Endometrial microvascular endothelial cells (primary cell): Measurements from ENCODE around the gene RPTOR. TPM values are rescaled to one million over a fixed set of nuclear protein-coding genes. Genes with fewer than 3 reads are reported as not detected.

Source experiments
- in situ Hi-C: cut with HindIII; loops from 2 replicates; pipeline ENCODE4 v1.10.0; 2017; ENCODE audit warnings: low sequenced_read_pairs, low pct_unique_long_range_greater_than_20kb; ENCODE audit errors: inconsistent ontology term
- total RNA-seq: library from RNA; depleted of rRNA; stranded (reverse); fragments of >200 nt; gene quantifications from one replicate; pipeline ENCODE4 v1.2.3, GENCODE V29; 2015; ENCODE audit errors: inconsistent ontology term

RPTOR gene
- total RNA-seq, 1 donor from 2014 or later: 28.2 TPM

GRCh38 chr17:81000334-81000630, 455.6 kb downstream of the RPTOR start:
- in situ Hi-C loops: no loop called here

DNA sequence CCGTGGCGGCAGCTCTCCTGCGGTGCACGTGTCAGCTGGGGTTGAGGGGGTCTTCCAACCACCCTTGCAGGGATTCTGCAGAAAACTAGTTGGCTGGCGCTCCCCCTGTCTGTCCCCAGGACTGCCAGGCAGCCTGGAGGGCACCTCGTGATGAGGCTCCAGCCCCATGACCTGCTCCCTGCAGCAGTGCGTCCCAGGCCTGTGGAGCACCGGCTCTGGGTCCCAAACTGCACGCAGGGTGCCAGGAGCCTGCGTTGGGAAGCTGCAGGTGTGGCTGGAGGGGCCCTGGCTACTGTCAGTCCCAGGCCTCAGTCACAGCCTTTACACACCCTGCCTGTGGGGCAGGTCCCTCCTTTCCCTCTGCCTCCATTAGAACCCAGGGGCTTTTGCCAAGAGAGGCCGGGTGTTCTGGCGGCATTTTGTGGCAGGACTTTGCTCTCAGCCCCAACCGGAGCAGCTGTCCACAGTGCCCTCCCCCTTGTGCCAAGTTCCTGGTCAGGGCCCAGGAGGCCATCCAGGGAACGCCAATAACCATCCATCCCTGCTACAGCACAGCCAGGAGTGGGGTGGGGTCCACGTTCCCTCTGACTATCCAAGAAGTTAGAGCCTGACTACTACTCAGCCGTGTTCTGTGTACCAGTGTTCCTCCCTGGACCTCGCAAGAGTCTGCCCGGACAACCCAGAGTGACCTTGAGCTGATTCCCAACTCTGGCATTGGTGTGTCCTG, 456.2 kb downstream of the RPTOR start:
- in situ Hi-C loops: no loop called here

GRCh38 chr17:81002013-81002384, 457.4 kb downstream of the RPTOR start:
- in situ Hi-C loops: no loop called here

DNA sequence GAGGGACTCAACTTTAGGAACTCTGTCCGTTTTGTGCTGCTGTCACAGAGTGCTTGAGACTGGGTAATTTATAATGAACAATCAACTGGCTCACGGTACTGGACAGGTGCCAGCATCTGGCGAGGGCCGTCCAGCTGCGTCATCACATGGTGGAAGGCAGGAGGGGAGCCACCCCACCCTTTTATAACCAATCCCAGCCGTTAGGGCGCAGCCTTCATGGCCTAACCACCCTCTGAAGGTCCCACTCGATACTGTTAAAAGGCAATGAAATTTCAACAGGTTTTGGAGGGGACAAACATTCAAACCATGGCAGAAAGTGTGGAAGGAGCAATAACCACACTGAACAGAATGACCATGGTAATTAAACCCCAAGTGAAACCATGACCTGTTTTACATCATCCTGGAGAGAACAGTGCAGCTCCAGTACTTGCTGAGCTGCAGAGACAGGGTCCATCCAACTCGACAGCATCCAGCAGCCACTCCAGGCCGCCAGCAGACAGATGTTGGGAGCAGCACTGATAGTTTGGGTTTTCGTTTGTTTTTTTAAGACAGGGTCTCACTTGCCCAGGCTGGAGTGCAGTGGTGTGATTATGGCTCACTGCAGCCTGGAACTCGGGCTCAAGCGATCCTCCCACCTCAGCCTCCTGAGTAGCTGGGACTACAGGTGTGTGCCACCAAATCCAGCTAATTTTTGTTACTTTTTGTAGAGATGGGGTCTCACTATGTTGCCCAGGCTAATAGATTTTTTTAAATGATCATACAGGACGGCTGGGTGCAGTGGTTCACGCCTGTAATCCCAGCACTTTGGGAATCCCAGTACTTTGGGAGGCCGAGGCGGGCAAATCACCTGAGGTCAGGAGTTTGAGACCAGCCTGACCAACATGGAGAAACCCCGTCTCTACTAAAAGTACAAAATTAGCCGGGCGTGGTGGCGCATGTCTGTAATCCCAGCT, 458.0 kb downstream of the RPTOR start:
- in situ Hi-C loops: no loop called here

GRCh38 chr17:81003711-81004475, 459.3 kb downstream of the RPTOR start:
- in situ Hi-C loops: no loop called here

- in situ Hi-C loops: no loop called here
Measured at GRCh38 chr17:81006891-81007290, 462.3 kb downstream of the RPTOR start.

DNA sequence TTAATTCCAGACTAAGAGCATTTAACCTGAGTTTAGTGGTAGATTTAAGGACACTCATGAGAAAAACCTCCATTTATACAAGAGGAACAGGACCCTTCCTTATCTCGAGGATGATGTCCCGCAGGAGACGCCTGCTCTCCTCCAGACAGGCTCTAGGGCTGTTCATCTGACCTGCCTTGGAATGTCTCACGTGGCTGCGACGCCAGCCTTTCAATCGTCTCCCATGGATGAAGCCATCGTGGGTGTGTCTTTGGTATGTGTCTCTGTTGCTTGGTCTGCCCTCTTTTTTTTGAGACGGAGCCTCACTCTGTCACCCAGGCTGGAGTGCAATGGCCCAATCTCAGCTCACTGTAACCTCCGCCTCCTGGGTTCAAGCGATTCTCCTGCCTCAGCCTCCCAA, 463.5 kb downstream of the RPTOR start:
- in situ Hi-C loops: no loop called here

DNA sequence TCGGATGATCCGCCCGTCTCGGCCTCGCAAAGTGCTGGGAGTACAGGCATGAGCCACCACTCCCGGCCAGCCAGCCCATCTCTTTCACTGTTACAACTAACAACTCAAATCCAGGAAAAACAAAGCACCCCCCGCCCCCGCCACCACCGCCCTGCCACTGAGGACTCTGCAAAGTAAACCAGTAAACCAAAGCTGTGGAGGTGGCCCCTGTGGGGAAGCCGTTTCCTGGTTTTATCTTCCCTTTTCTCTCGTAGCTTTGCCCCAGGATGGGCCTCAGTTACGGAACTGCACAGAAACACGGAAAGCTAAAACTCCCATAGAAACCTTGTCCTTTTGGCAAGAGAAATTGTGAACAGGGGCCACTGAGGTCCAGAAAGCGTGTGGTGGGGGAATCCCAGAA, 464.5 kb downstream of the RPTOR start:
- in situ Hi-C loops: no loop called here

GRCh38 chr17:81010935-81011334, 466.3 kb downstream of the RPTOR start:
- in situ Hi-C loops: no loop called here

- in situ Hi-C loops: no loop called here
Measured at GRCh38 chr17:81011951-81012350, 467.3 kb downstream of the RPTOR start.

DNA sequence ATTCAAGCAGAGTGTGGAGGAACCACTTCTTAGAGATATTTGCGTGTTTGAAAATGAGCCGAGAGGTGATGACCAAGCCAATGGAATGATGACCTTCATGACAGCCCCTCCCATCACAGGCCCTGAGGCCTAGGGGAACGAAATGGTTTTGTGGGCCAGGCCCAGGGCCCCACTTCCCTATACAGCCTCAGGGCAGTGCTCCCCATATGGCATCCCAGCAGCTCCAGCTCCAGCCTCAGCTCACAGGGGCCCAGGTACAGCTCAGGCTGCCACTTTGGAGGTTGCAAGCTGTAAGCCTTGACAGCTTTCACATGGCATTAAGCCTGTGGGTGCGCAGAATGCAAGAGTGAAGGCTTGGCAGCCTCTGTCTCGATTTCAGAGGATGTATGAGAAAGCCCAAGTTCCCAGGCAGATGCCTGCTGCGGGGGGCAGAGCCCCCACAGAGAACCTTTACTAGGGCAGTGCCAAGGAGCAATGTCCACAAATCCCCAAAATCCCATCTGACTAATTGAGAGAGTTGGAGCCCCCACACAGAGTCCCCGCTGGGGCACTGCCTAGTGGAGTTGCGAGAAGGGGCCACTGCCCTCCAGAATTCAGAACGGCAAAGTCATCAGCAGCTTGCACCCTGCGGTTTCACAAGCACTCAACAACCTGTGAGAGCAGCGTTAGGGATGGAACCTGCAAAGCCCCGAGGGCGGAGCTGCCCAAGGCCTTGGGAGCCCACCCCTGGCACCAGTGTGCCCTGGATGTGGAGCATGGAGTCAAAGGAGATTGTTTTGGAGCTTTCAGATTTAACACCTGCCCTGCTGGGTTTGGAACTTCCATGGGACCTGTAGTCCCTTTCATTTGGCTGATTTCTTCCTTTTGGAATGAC, 468.2 kb downstream of the RPTOR start:
- in situ Hi-C loops: no loop called here

DNA sequence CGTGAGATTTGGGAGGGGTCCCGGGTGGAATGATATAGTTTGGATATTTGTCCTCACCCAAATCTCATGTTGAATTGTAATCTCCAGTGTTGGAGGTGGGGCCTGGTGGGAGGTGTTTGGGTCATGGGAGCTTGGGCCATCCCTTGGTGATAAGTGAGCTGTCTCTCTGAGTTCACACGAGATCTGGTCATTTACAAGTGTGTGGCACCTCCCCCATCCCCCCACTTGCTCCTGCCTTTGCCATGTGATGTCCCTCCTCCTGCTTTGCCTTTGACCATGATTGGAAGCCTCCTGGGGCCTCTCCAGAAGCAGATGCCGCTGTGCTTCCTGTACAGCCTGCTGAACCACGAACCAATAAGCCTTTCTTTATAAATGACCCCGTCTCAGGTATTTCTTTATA, 469.0 kb downstream of the RPTOR start:
- in situ Hi-C loops: no loop called here

GRCh38 chr17:81015136-81015535, 470.5 kb downstream of the RPTOR start:
- in situ Hi-C loops: no loop called here

Other genes starting within 250 kb of the RPTOR start
- gene ENDOV, start 129.7 kb upstream of the RPTOR start, total RNA-seq: 7.1 TPM
- gene NPTX1, start 68.2 kb upstream of the RPTOR start, total RNA-seq: 0.09 TPM